Endometrial microvascular endothelial cells (primary cell): Measurements from ENCODE around the gene SPN. TPM values are rescaled to one million over a fixed set of nuclear protein-coding genes. Genes with fewer than 3 reads are reported as not detected.
"Not testable (repeated sequence)": the region's sequence is repeated elsewhere in the genome, so short reads cannot be mapped to it uniquely, and the experiment has no call there.

Source experiments
- in situ Hi-C: cut with HindIII; loops from 2 replicates; pipeline ENCODE4 v1.10.0; 2017; ENCODE audit warnings: low sequenced_read_pairs, low pct_unique_long_range_greater_than_20kb; ENCODE audit errors: inconsistent ontology term
- total RNA-seq: library from RNA; depleted of rRNA; stranded (reverse); fragments of >200 nt; gene quantifications from one replicate; pipeline ENCODE4 v1.2.3, GENCODE V29; 2015; ENCODE audit errors: inconsistent ontology term

The SPN gene, protein sequence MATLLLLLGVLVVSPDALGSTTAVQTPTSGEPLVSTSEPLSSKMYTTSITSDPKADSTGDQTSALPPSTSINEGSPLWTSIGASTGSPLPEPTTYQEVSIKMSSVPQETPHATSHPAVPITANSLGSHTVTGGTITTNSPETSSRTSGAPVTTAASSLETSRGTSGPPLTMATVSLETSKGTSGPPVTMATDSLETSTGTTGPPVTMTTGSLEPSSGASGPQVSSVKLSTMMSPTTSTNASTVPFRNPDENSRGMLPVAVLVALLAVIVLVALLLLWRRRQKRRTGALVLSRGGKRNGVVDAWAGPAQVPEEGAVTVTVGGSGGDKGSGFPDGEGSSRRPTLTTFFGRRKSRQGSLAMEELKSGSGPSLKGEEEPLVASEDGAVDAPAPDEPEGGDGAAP
- not detected for total RNA-seq

DNA sequence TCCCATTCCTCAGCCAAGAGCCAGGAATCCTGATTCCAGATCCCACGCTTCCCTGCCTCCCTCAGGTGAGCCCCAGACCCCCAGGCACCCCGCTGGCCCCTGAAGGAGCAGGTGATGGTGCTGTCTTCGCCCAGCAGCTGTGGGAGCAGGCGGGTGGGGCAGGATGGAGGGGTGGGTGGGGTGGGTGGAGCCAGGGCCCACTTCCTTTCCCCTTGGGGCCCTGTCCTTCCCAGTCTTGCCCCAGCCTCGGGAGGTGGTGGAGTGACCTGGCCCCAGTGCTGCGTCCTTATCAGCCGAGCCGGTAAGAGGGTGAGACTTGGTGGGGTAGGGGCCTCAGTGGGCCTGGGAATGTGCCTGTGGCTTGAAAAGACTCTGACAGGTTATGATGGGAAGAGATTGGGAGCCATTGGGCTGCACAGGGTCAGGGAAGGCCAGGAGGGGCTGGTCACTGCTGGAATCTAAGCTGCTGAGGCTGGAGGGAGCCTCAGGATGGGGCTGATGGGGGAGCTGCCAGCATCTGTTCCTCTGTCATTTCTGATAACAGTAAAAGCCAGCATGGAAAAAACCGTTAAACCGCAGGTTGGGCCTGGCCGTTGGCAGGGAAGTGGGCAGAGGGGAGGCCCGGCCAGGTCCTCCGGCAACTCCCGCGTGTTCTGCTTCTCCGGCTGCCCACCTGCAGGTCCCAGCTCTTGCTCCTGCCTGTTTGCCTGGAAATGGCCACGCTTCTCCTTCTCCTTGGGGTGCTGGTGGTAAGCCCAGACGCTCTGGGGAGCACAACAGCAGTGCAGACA lies at the start of gene SPN:
TSS of gene SPN (plus strand) at position 232 of the 791 bp plus-strand sequence. CDS start at position 714, 482 bp downstream.
- in situ Hi-C loops: no loop called here

- in situ Hi-C loops: not testable (repeated sequence)
These were observed 49.6 kb upstream of the SPN start for GRCh38 chr16:29613307-29614057.

DNA sequence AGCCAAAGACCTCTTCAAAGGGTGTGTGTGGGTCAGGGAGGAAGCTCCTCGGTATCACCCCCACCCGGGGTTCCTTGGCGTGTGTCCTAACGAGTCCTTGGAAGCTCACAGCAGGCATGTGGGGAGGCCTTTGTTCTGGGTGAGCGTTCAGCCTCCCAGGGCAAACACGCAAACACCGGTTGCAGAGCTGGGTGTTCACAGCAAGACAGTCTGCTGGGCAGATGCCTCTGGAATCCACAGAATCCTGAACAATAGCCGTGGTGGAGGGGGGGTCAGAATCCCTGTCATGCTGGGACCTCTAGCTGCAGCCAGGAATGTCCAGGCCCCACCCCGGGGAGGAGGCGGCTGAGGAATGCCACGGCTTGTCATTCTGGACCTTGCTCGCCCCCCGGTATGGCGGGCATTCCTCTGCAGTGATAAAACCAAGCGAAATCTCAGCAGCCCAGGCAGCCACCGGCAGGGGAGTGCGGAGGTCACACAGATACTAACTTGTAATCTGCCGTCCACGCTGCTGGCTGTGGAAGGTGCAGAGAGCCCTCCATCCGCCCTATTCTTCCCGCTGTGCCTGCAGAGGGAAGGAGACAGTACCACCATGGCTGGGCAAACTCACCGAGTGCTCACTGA lies 48.2 kb upstream of the SPN start:
- in situ Hi-C loops: not testable (repeated sequence)

- in situ Hi-C loops: not testable (repeated sequence)
These were observed 46.9 kb upstream of the SPN start for GRCh38 chr16:29616127-29616526.

GRCh38 chr16:29620591-29620990 lies 42.5 kb upstream of the SPN start:
- in situ Hi-C loops: not testable (repeated sequence)

DNA sequence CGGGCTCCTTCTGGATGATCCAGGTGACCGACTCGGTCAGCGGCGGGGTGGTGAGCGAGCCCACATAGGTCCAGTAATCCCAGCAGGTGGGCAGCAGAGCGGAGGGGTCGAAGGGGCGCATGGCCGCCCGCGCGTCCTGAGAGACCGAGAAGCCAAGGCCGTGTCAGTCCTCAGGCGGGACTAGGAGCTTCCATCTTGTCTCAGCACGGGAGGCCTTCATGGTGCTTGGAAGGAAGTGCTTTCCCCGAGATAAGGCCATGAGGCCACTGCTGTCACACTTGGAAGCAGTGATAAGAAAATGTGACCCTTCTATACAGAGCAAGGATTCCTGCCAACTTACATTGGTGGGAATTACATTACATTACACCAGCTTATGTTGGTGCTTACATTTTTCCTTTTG lies 40.3 kb upstream of the SPN start:
- in situ Hi-C loops: not testable (repeated sequence)

DNA sequence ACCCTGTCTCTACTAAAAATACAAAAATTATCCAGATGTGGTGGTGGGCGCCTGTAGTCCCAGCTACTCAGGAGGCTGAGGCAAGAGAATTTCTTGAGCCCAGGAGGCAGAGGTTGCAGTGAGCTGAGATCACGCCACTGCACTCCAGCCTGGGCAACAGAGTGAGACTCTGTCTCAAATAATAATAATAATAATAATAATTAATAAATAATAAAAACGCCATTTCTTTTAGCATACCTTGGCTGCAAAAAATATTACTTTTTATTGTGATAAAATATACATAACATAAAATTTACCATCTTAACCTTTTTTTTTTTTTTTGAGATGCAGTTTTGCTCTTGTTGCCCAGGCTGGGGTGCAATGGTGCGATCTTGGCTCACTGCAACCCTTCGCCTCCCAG lies 39.8 kb upstream of the SPN start:
- in situ Hi-C loops: not testable (repeated sequence)

- in situ Hi-C loops: not testable (repeated sequence)
These were observed 37.9 kb upstream of the SPN start for GRCh38 chr16:29625114-29625513.

GRCh38 chr16:29626778-29627331 lies 36.2 kb upstream of the SPN start:
- in situ Hi-C loops: not testable (repeated sequence)

DNA sequence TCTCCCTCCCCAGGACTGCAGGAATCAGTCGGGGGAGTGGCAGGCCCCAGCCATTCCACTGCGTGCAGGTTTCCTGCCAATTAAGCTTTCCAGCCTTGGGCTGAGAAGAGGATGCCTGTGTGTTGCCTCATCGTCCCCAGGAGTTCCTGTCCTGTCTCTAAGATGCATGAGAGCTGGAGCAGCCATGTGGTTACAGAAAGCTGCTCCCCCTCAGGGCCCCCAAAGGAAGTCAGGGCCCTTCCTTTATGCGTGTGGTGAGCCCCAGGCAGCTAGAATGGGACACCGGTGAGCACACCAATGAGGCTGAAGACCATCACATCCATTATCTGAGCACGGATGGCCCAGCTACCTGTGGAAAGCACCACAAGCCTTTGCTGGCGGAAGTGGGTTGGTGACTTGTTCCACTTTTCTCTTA lies 35.4 kb upstream of the SPN start:
- in situ Hi-C loops: not testable (repeated sequence)

DNA sequence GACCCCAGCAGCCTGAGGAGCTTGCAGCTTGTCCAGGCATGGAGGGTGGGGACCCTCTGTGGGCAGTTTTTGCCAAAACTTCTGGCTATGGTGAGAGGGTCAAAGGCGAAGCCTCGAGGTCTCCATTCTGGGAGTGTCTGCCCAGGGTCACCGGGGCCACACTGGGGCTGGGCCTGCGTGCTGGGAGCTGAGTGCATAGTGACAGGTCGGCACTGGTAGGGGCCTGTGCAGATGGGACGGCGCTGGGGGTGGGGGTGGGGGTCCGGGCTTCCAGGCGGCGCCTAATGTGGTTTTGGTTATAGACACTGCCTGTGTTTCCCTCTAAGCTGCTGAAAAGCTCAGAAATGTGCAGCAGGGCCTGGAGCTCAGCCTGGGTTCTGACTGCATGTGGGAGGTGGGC lies 34.3 kb upstream of the SPN start:
- in situ Hi-C loops: not testable (repeated sequence)

- in situ Hi-C loops: not testable (repeated sequence)
These were observed 33.7 kb upstream of the SPN start for GRCh38 chr16:29629318-29629717.

GRCh38 chr16:29631658-29632057 lies 31.4 kb upstream of the SPN start:
- in situ Hi-C loops: not testable (repeated sequence)

GRCh38 chr16:29635902-29636301 lies 27.1 kb upstream of the SPN start:
- in situ Hi-C loops: not testable (repeated sequence)

- in situ Hi-C loops: not testable (repeated sequence)
These were observed 26.7 kb upstream of the SPN start for GRCh38 chr16:29636368-29636767.

GRCh38 chr16:29638751-29639150 lies 24.3 kb upstream of the SPN start:
- in situ Hi-C loops: not testable (repeated sequence)

DNA sequence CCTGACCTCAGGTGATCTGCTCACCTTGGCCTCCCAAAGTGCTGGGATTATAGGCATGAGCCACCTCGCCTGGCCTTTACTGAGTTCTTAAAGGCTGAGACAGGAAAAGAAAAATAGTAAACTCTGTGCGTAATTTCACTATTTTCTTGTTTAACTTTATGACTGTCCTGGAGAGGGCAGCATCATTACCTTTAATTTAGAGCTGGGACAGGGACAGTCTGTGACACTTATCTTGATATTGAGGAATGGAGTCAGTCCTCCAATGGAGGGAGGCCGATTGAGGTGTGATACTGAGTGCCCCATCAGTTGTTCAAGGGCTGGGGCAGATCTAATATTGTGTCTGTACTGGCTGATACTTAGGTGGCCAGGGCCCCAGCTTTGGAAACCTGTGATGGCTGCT lies 21.5 kb upstream of the SPN start:
- in situ Hi-C loops: no loop called here

DNA sequence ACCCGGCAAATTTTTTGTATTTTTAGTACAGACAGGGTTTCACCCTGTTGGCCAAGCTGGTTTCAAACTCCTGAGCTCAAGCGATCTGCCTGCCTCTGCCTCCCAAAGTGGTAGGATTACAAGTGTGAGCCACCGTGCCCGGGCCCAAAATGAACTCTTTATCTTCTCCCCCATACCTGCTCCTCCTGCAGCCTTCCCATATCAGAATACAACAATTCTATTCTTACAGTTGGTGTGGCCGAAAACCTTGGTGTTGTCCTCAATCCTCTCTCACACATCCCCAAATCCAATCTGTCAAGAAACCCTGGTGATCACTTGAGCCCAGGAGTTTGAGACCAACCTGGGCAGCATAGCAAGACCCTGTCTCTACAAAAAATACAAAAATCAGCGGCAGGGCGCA lies 19.5 kb upstream of the SPN start:
- in situ Hi-C loops: no loop called here
